ENCODE data around the gene RAMP3.
"Not testable (repeated sequence)": the region's sequence is repeated elsewhere in the genome, so short reads cannot be mapped to it uniquely, and the experiment has no call there.

RAMP3 gene

GRCh38 chr7:45198986-45199385 is 41.4 kb downstream of the RAMP3 start:
- no peak overlapping the region for H3K4me3 ChIP-seq (ENCODE audit: low read depth, low read length)
- TF ChIP-seq CTCF (IDR thresholded peaks at IDR 0.05; ENCODE audit: low read depth, low read length) = no peak

- no peak overlapping the region for H3K4me3 ChIP-seq (ENCODE audit: low read depth, low read length)
- no peak for TF ChIP-seq CTCF (IDR thresholded peaks at IDR 0.05; ENCODE audit: low read depth, low read length)
Measured at GRCh38 chr7:45199506-45199905, 41.9 kb downstream of the RAMP3 start.

- no peak overlapping the region for H3K4me3 ChIP-seq (ENCODE audit: low read depth, low read length)
- TF ChIP-seq CTCF (IDR thresholded peaks at IDR 0.05; ENCODE audit: low read depth, low read length) = no peak
Measured at GRCh38 chr7:45202625-45203024, 45.0 kb downstream of the RAMP3 start.

GRCh38 chr7:45203036-45203435 is 45.4 kb downstream of the RAMP3 start:
- TF ChIP-seq CTCF (IDR thresholded peaks at IDR 0.05; ENCODE audit: low read depth, low read length) = no peak
- H3K4me3 ChIP-seq (ENCODE audit: low read depth, low read length) = no peak overlapping the region

GRCh38 chr7:45203459-45203858 is 45.9 kb downstream of the RAMP3 start:
- no peak overlapping the region for H3K4me3 ChIP-seq (ENCODE audit: low read depth, low read length)
- no peak for TF ChIP-seq CTCF (IDR thresholded peaks at IDR 0.05; ENCODE audit: low read depth, low read length)

- H3K4me3 ChIP-seq (ENCODE audit: low read depth, low read length) = peak overlapping the region; percentile 33
- TF ChIP-seq CTCF (IDR thresholded peaks at IDR 0.05; ENCODE audit: low read depth, low read length) = no peak
Measured at GRCh38 chr7:45203936-45204445, 46.4 kb downstream of the RAMP3 start.

GRCh38 chr7:45206266-45206665 is 48.7 kb downstream of the RAMP3 start:
- not testable (repeated sequence) for H3K4me3 ChIP-seq (ENCODE audit: low read depth, low read length)

- not testable (repeated sequence) for H3K4me3 ChIP-seq (ENCODE audit: low read depth, low read length)
Measured at GRCh38 chr7:45209909-45210308, 52.3 kb downstream of the RAMP3 start.
